NT2/D1 (cell line): ENCODE measurements around the gene CD248.
"Not testable (repeated sequence)": the region's sequence is repeated elsewhere in the genome, so short reads cannot be mapped to it uniquely, and the experiment has no call there.

Experiments used
- DNase-seq: peaks from one replicate; pipeline ENCODE4 v3.0.0-alpha.2; 2011; ENCODE audit warnings: low read depth, low spot score
- H3K27me3 ChIP-seq: 2 replicates; pipeline ENCODE4 v1.6.0; 2011; ENCODE audit warnings: mild to moderate bottlenecking; ENCODE audit not compliant: insufficient read length, insufficient read depth
- H3K36me3 ChIP-seq: 2 replicates; pipeline ENCODE4 v1.6.1; 2011; ENCODE audit warnings: mild to moderate bottlenecking, low read length, mixed read lengths; ENCODE audit not compliant: insufficient read depth, insufficient read length
- H3K4me1 ChIP-seq: 2 replicates; pipeline ENCODE4 v1.5.1; 2011; ENCODE audit not compliant: insufficient read depth, insufficient read length
- H3K4me3 ChIP-seq: 2 replicates; pipeline ENCODE4 v1.5.1; 2011; ENCODE audit warnings: low read depth; ENCODE audit not compliant: insufficient read length
- H3K9ac ChIP-seq: 2 replicates; pipeline ENCODE4 v1.6.0; 2011; ENCODE audit warnings: low read depth; ENCODE audit not compliant: insufficient read length
- H3K9me3 ChIP-seq: 2 replicates; pipeline ENCODE4 v1.5.1; 2011; ENCODE audit warnings: mild to moderate bottlenecking, low read length; ENCODE audit not compliant: insufficient read depth
- SUZ12 ChIP-seq: IDR thresholded peaks from 2 replicates; pipeline ENCODE4 v1.6.1; 2011; ENCODE audit not compliant: insufficient read length, insufficient read depth; ENCODE audit errors: extremely low read depth
- YY1 ChIP-seq: IDR thresholded peaks from 2 replicates; pipeline ENCODE4 v1.6.1; 2011; ENCODE audit not compliant: insufficient read length, insufficient read depth
- ZNF274 ChIP-seq: IDR thresholded peaks from 2 replicates; pipeline ENCODE4 v1.6.1; 2011; ENCODE audit warnings: mild to moderate bottlenecking, low read depth, low read length

The CD248 gene

DNA sequence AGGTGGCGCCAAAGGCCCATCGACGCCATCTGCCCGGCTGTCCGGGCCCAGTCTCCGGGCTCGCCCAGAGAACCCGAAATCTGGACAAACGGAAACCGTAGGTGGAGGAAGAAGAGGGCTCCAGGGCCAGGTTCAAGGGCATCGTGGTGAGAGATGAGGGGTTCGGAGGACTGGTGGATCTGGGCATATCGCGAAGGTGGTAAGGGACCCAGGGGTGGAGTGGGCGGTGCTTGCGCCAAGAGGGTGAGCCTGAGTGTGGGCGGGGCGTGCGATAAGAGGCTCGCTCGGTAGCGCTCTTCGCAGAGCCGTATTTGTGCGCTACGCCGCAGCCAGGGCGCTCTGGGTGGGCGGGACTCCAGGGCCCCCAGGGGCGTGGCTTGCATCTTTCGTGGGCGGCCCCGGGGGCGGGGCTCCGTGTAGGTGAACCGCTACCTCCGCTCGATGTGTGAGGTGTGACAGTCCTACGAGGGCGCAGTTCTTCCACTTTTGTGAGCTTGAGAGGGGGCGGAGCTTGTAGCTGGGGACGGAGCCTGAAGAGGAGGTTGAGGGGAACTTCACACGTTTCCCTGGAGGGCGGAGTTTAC is 4.8 kb downstream of the CD248 start:
- peaks cover 30% of the 10 kb centered on the region for H3K4me1 ChIP-seq
- peaks cover 19% of the 10 kb centered on the region for H3K27me3 ChIP-seq
- peaks cover 3% of the 10 kb centered on the region for H3K36me3 ChIP-seq
- peak; percentile 92 for DNase-seq
- TF ChIP-seq SUZ12 (no peak), YY1 (no peak), ZNF274 (no peak)
- H3K4me3 ChIP-seq = peak overlapping the region; percentile 66
- H3K9me3 ChIP-seq = no peaks in the 10 kb centered on the region
- H3K9ac ChIP-seq = peak overlapping the region; percentile 84

DNA sequence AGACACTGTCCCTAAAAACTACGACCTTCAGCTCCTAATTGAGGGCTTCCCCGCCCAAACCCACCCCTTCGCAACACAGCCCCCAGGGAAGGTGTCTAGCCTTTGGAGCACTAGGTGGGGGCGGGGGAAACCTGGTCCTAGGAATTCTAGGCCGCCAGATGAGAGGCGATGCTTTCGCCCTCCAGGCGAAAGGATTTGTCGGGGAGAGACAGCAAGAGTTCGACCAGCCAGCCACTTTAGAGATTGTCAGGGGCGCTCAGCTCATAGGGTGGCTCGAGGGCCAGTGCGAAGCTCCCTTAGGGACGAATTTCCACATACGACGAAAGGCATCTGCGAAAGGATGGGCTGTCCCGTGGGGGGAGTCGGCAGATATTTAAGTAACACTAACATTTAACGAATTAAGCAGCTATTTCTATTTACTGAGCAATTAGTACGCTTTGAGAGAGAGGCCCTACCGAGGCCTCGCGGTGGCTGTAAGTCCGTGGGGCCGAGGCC is 5.3 kb downstream of the CD248 start:
- TF ChIP-seq ZNF274 (no peak), SUZ12 (no peak), YY1 (no peak)
- H3K9me3 ChIP-seq = no peaks in the 10 kb centered on the region
- DNase-seq = no peak
- H3K36me3 ChIP-seq = peaks cover 3% of the 10 kb centered on the region
- peak overlapping the region; percentile 84 for H3K9ac ChIP-seq
- H3K4me1 ChIP-seq = peaks cover 28% of the 10 kb centered on the region
- peaks cover 15% of the 10 kb centered on the region for H3K27me3 ChIP-seq
- H3K4me3 ChIP-seq = peak overlapping the region; percentile 66

DNA sequence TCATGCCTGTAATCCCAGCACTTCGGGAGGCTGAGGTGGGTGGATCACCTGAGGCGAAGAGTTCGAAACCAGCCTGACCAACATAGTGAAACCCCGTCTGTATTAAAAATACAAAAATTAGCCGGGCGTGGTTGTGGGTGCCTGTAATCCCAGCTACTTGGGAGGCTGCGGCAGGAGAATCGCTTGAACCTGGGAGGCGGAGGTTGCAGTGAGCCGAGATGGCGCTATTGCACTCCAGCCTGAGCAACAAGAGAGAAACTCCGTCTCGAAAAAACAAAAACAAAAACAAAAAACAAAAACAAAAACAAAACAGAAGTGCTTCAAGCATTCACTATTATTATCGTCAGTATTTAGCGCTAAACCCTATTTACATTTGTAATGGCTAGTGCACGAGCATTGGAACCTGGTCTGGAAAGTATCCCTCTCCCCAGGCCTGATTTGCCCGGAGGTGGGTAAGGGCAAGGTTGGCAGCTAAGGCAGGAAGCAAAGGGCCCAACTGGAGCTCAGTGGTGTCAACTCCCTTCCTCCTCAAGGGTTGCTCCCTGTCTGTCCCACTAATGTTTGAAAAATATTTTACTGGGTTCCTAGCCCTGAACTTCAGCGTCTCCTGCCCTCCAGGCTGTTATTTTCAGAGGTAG is 5.9 kb downstream of the CD248 start:
- peaks cover 22% of the 10 kb centered on the region for H3K4me1 ChIP-seq
- peak overlapping the region; percentile 84 for H3K9ac ChIP-seq
- not testable (repeated sequence) for H3K36me3 ChIP-seq, H3K9me3 ChIP-seq, DNase-seq, H3K27me3 ChIP-seq
- H3K4me3 ChIP-seq = peak overlapping the region; percentile 13

- no peak overlapping the region for H3K4me3 ChIP-seq
- H3K9ac ChIP-seq = no peak overlapping the region
- no peaks in the 10 kb centered on the region for H3K36me3 ChIP-seq
- DNase-seq = no peak
- H3K27me3 ChIP-seq = peaks cover 3% of the 10 kb centered on the region
- peaks cover 16% of the 10 kb centered on the region for H3K4me1 ChIP-seq
- no peaks in the 10 kb centered on the region for H3K9me3 ChIP-seq
- no peak for TF ChIP-seq SUZ12
- TF ChIP-seq YY1 = no peak
- no peak for TF ChIP-seq ZNF274
These were observed 6.5 kb downstream of the CD248 start for GRCh38 chr11:66310324-66310723.

- no peaks in the 10 kb centered on the region for H3K9me3 ChIP-seq
- TF ChIP-seq ZNF274 (no peak), YY1 (no peak), SUZ12 (no peak)
- H3K27me3 ChIP-seq = no peaks in the 10 kb centered on the region
- H3K9ac ChIP-seq = peak overlapping the region; percentile 3
- peaks cover 9% of the 10 kb centered on the region for H3K4me1 ChIP-seq
- H3K36me3 ChIP-seq = no peaks in the 10 kb centered on the region
- DNase-seq = no peak
- H3K4me3 ChIP-seq = no peak overlapping the region
These were observed 7.4 kb downstream of the CD248 start for GRCh38 chr11:66309475-66309874.

DNA sequence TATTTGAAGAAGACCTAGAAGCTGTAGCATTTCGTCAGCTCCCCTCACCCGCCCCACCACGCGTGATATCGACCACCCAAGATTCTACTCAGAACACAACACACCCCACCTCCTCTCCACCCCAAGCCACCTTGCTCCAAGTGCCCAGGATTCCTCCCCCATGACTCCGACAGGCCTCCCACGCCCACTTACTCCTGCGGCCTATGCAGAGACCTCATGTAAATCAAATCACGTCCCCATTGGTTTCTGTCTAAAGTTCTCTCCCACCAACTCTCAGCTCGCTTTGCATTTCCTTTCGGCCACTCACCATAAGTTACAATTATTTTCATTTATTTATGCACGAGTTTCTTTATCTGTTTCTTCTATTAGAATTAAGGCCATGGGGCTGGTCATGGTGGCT is 14.2 kb downstream of the CD248 start:
- Histone ChIP-seq H3K9ac (no peak overlapping the region), H3K36me3 (no peaks in the 10 kb centered on the region), H3K9me3 (no peaks in the 10 kb centered on the region), H3K27me3 (peaks cover 3% of the 10 kb centered on the region), H3K4me1 (peaks cover 6% of the 10 kb centered on the region), H3K4me3 (no peak overlapping the region)
- TF ChIP-seq YY1 = no peak
- no peak for TF ChIP-seq SUZ12
- no peak for TF ChIP-seq ZNF274
- DNase-seq = no peak

GRCh38 chr11:66299186-66299585 is 17.7 kb downstream of the CD248 start:
- Histone ChIP-seq H3K27me3 (peaks cover 12% of the 10 kb centered on the region), H3K4me3 (no peak overlapping the region), H3K9ac (no peak overlapping the region), H3K36me3 (no peaks in the 10 kb centered on the region), H3K9me3 (no peaks in the 10 kb centered on the region), H3K4me1 (peaks cover 22% of the 10 kb centered on the region)
- no peak for DNase-seq
- TF ChIP-seq SUZ12 (no peak), ZNF274 (no peak), YY1 (no peak)

GRCh38 chr11:66297610-66298009 is 19.2 kb downstream of the CD248 start:
- Histone ChIP-seq H3K9ac (no peak overlapping the region), H3K27me3 (peaks cover 27% of the 10 kb centered on the region), H3K9me3 (no peaks in the 10 kb centered on the region), H3K4me3 (no peak overlapping the region), H3K36me3 (no peaks in the 10 kb centered on the region), H3K4me1 (peaks cover 25% of the 10 kb centered on the region)
- DNase-seq = no peak
- TF ChIP-seq SUZ12 (no peak), YY1 (no peak), ZNF274 (no peak)
